Measurements from ENCODE around the gene CYP27B1. TPM values are rescaled to one million over a fixed set of nuclear protein-coding genes. Genes with fewer than 3 reads are reported as not detected.

Gene CYP27B1
- total and polyA plus RNA-seq, 7 experiments from 2014 or later, result 0.20 to 2.6 (median 1.6) TPM; not detected in 1

Small RNA genes lying within 50 kb of the gene (microRNA-seq; reads per million reads assigned to microRNA genes)
- not detected for gene MIR6759 (ENCODE audit: borderline microRNAs expressed)

Other genes with a start within 250 kb of the CYP27B1 start
- gene DDIT3, start 246.6 kb downstream of the CYP27B1 start, total RNA-seq, result 100 to 1,000 TPM in 1 of 5 experiments, 10 to 100 TPM in 4; 19.6 to 124 (median 51.6) TPM
- gene DDIT3, start 246.6 kb downstream of the CYP27B1 start, polyA plus RNA-seq, result 10 to 100 TPM; 15.9 to 23.1 TPM
- 100 to 1,000 TPM in 4 of 5 experiments, 10 to 100 TPM in 1; 85.2 to 127 (median 120) TPM for gene MBD6, start 244.3 kb downstream of the CYP27B1 start, total RNA-seq
- 1 to 10 TPM in 1 of 2 donors, under 1 TPM in 1; 0.50 to 1.0 TPM for gene MBD6, start 244.3 kb downstream of the CYP27B1 start, polyA plus RNA-seq
- 10 to 100 TPM; 52.1 to 78.8 (median 63.0) TPM for gene DCTN2, start 219.9 kb downstream of the CYP27B1 start, total RNA-seq
- gene DCTN2, start 219.9 kb downstream of the CYP27B1 start, polyA plus RNA-seq, result 10 to 100 TPM; 53.9 to 78.8 TPM
- 1 to 10 TPM in 4 of 5 experiments, under 1 TPM in 1; 0.95 to 1.7 (median 1.0) TPM for gene KIF5A, start 217.0 kb downstream of the CYP27B1 start, total RNA-seq
- under 1 TPM; 0.06 to 0.09 TPM for gene KIF5A, start 217.0 kb downstream of the CYP27B1 start, polyA plus RNA-seq
- 10 to 100 TPM; 20.1 to 29.7 (median 21.9) TPM for gene PIP4K2C, start 175.9 kb downstream of the CYP27B1 start, total RNA-seq
- 10 to 100 TPM; 18.5 to 29.7 TPM for gene PIP4K2C, start 175.9 kb downstream of the CYP27B1 start, polyA plus RNA-seq
- 10 to 100 TPM; 25.1 to 42.5 (median 35.6) TPM for gene DTX3, start 162.3 kb downstream of the CYP27B1 start, total RNA-seq
- 1 to 10 TPM; 5.3 to 6.7 TPM for gene DTX3, start 162.3 kb downstream of the CYP27B1 start, polyA plus RNA-seq
- gene ARHGEF25, start 155.6 kb downstream of the CYP27B1 start, total RNA-seq, result 1 to 10 TPM in 1 of 5 experiments, under 1 TPM in 4; 0.29 to 1.2 (median 0.84) TPM
- gene ARHGEF25, start 155.6 kb downstream of the CYP27B1 start, polyA plus RNA-seq, result not detected
- gene B4GALNT1, start 133.9 kb downstream of the CYP27B1 start, total RNA-seq, result 1 to 10 TPM in 1 of 5 experiments, not detected in 4; 1.4 TPM
- not detected for gene B4GALNT1, start 133.9 kb downstream of the CYP27B1 start, polyA plus RNA-seq
- gene OS9, start 72.9 kb downstream of the CYP27B1 start, total RNA-seq, result 100 to 1,000 TPM; 139 to 175 (median 171) TPM
- 10 to 100 TPM; 59.5 to 70.6 TPM for gene OS9, start 72.9 kb downstream of the CYP27B1 start, polyA plus RNA-seq
- 10 to 100 TPM; 33.9 to 66.7 (median 60.4) TPM for gene AGAP2, start 28.3 kb downstream of the CYP27B1 start, total RNA-seq
- 1 to 10 TPM; 3.0 to 6.0 TPM for gene AGAP2, start 28.3 kb downstream of the CYP27B1 start, polyA plus RNA-seq
- 10 to 100 TPM; 12.3 to 23.9 (median 20.3) TPM for gene TSPAN31, start 22.0 kb downstream of the CYP27B1 start, total RNA-seq
- gene TSPAN31, start 22.0 kb downstream of the CYP27B1 start, polyA plus RNA-seq, result 10 to 100 TPM; 50.1 to 50.5 TPM
- gene CDK4, start 14.8 kb downstream of the CYP27B1 start, total RNA-seq, result 100 to 1,000 TPM in 1 of 5 experiments, 10 to 100 TPM in 4; 23.8 to 108 (median 42.9) TPM
- gene CDK4, start 14.8 kb downstream of the CYP27B1 start, polyA plus RNA-seq, result 100 to 1,000 TPM in 1 of 2 donors, 10 to 100 TPM in 1; 77.6 to 105 TPM
- gene MARCHF9, start 12.0 kb downstream of the CYP27B1 start, total RNA-seq, result 10 to 100 TPM; 27.8 to 61.7 (median 44.4) TPM
- gene MARCHF9, start 12.0 kb downstream of the CYP27B1 start, polyA plus RNA-seq, result 1 to 10 TPM; 3.2 to 6.6 TPM
- 10 to 100 TPM; 11.8 to 30.9 (median 16.0) TPM for gene METTL1, start 5.0 kb upstream of the CYP27B1 start, total RNA-seq
- gene METTL1, start 5.0 kb upstream of the CYP27B1 start, polyA plus RNA-seq, result 10 to 100 TPM; 13.1 to 20.5 TPM
- gene EEF1AKMT3, start 5.5 kb upstream of the CYP27B1 start, total RNA-seq, result 1 to 10 TPM; 1.4 to 5.0 (median 2.1) TPM
- gene EEF1AKMT3, start 5.5 kb upstream of the CYP27B1 start, polyA plus RNA-seq, result 1 to 10 TPM; 3.0 to 3.2 TPM
- 10 to 100 TPM; 17.8 to 34.9 (median 22.3) TPM for gene TSFM, start 15.7 kb upstream of the CYP27B1 start, total RNA-seq
- gene TSFM, start 15.7 kb upstream of the CYP27B1 start, polyA plus RNA-seq, result 10 to 100 TPM; 26.4 to 30.0 TPM
- gene AVIL, start 51.7 kb upstream of the CYP27B1 start, total RNA-seq, result 10 to 100 TPM in 2 of 5 experiments, 1 to 10 TPM in 3; 1.7 to 20.3 (median 8.2) TPM
- under 1 TPM; 0.17 to 0.32 TPM for gene AVIL, start 51.7 kb upstream of the CYP27B1 start, polyA plus RNA-seq
- gene CTDSP2, start 79.7 kb upstream of the CYP27B1 start, total RNA-seq, result 100 to 1,000 TPM; 124 to 295 (median 145) TPM
- gene CTDSP2, start 79.7 kb upstream of the CYP27B1 start, polyA plus RNA-seq, result 100 to 1,000 TPM in 1 of 2 donors, 10 to 100 TPM in 1; 86.9 to 110 TPM
- 10 to 100 TPM in 1 of 5 experiments, 1 to 10 TPM in 4; 7.2 to 12.3 (median 8.2) TPM for gene ATP23, start 174.5 kb upstream of the CYP27B1 start, total RNA-seq
- gene ATP23, start 174.5 kb upstream of the CYP27B1 start, polyA plus RNA-seq, result 10 to 100 TPM; 30.1 to 31.1 TPM